Heart left ventricle (tissue), 16 donors: Measurements from ENCODE around the gene PTBP1. TPM values are rescaled to one million over a fixed set of nuclear protein-coding genes. Genes with fewer than 3 reads are reported as not detected.

Source experiments
- ATAC-seq, 4 donors: fragments of 200-7000 bp; cut with Tn5 transposase; one replicate each; pipeline ENCODE4 v1.9.1; 2020 to 2022; ENCODE audit warnings: moderate library complexity in 4 of 4, mild to moderate bottlenecking in 3 of 4, moderate number of reproducible peaks in 1 of 4
- DNase-seq, 5 donors: peaks; one replicate each; pipeline ENCODE4 v3.0.0-alpha.2; 2020
- H3K27ac ChIP-seq, 12 donors: fragments of 200-600 bp; sonication (generic) in 4 of 12; one replicate each; pipeline versions ENCODE4 v1.5.0 to v1.8.0; 2016 to 2022; ENCODE audit warnings: mild to moderate bottlenecking in 2 of 12
- H3K27me3 ChIP-seq, 9 donors: fragments of 200-600 bp; sonication (generic) in 2 of 9; one replicate each; pipeline versions ENCODE4 v1.5.1 to v1.8.0; 2016 to 2022; ENCODE audit warnings: mild to moderate bottlenecking in 3 of 9
- H3K36me3 ChIP-seq, 9 donors: fragments of 200-600 bp; sonication (generic) in 2 of 9; one replicate each; pipeline versions ENCODE4 v1.5.0 to v1.8.0; 2018 to 2022; ENCODE audit warnings: mild to moderate bottlenecking in 2 of 9
- H3K4me1 ChIP-seq, 12 donors: fragments of 200-600 bp; sonication (generic) in 4 of 12; one replicate each; pipeline versions ENCODE4 v1.5.0 to v1.8.0; 2016 to 2022; ENCODE audit warnings: mild to moderate bottlenecking in 3 of 12
- H3K4me3 ChIP-seq, 12 donors: fragments of 200-600 bp; sonication (generic) in 4 of 12; one replicate each; pipeline versions ENCODE4 v1.5.0 to v1.8.0; 2017 to 2022; ENCODE audit warnings: mild to moderate bottlenecking in 9 of 12, moderate library complexity in 4 of 12
- H3K9me3 ChIP-seq, 12 donors: fragments of 200-600 bp; sonication (generic) in 4 of 12; one replicate each; pipeline versions ENCODE4 v1.5.0 to v1.8.0; 2016 to 2022; ENCODE audit warnings: mild to moderate bottlenecking in 1 of 12
- CTCF ChIP-seq, 12 donors: fragments of 200-600 bp; sonication (generic) in 4 of 12; IDR thresholded peaks; one replicate each; pipeline versions ENCODE4 v1.5.0 to v1.8.0; 2018 to 2022; ENCODE audit warnings: antibody characterized with exemption in 12 of 12, mild to moderate bottlenecking in 5 of 12
- POLR2A ChIP-seq, 2 donors: fragments of 450-650 bp; IDR thresholded peaks; one replicate each; pipeline ENCODE4 v1.6.1; 2017; ENCODE audit warnings: antibody characterized with exemption in 2 of 2, mild to moderate bottlenecking in 2 of 2, moderate library complexity in 2 of 2
- WGBS, 4 donors: extraction: QIAGEN DNeasy Blood & Tissue Kit in 2 of 4; methylation state at CpG; one replicate each; pipeline versions ENCODE4 v1.1.5 to v1.1.7; 2013 to 2018; 5-methylcytosine and 5-hydroxymethylcytosine counted together
- intact Hi-C, 10 donors: fragments of 100-400 bp; cut with DNase I; formaldehyde crosslinking; loops; one replicate each; pipeline versions ENCODE4 v1.11.1 to v1.14.2; 2022
- polyA plus RNA-seq, 2 donors: library from polyadenylated mRNA; stranded (reverse); fragments of 200-250 nt; gene quantifications; one replicate each; pipeline ENCODE4 v1.2.3, GENCODE V29; 2013
- total RNA-seq, 9 donors: library from RNA; depleted of rRNA in 2 of 9; stranded (reverse); fragments of >200 nt in 2 of 9; fragmentation: NEBNext Ultra II Directional in 3 of 9; extraction: Animal tissue kit (Norgen Biotek cat#: 25700) in 3 of 9; gene quantifications; one replicate each; pipeline versions ENCODE4 v1.1.0 to v1.2.4, GENCODE V29; 2016 to 2023
- donor health status: ischemic (EF 13 %, LVEDD 7.1; RV severe dilation, severe dysfunction).
- donor health status: healthy with polysubstance abuse.
- donor health status: DM: no; HTN: yes; CAD: no.
- donor health status: DM: no; HTN: no; CAD: no.
- donor health status: ischemic (EF 25% LVEDD 6.9; RV normal size, moderate dysfunction).
- donor health status: ischemic (EF 25% LVEDD 5.7; RV mildly dilated, moderate dysfunction).
- donor health status: healthy.
- donor health status: DM: yes; HTN: yes; CAD: no.
- donor health status: ischemic (EF 35%, LVEDD 5.7; RV mildly dilated, moderate dysfunction).
- donor health status: nonischemic (EF 11% LVEDD 7.7; RV severe dilation, severe dysfunction).
- donor health status: DM: yes; HTN: yes; CAD: no.
- donor health status: PGD.
- donor health status: ischemic (EF 29% LVEDD 5.4; RV normal size, mild dysfunction).
- donor health status: nonischemic (EF 23%, LVEDD 6.1; RV moderate dilation, normal function).

Gene PTBP1
- total and polyA plus RNA-seq, 11 donors, result 39.2 to 144 (median 55.1) TPM

GRCh38 chr19:823565-824121, 26.4 kb downstream of the PTBP1 start:
- WGBS, 4 donors, result 57 to 79% (median 62%) methylated on average over 9 to 12 of the region's 12 CpGs
- ATAC-seq, result no peak

GRCh38 chr19:824885-825284, 27.6 kb downstream of the PTBP1 start:
- no peak for ATAC-seq
- Histone ChIP-seq H3K9me3 (no peaks in the 10 kb centered on the region), H3K27me3 (peaks cover 11 to 35% (median 23%) of the 10 kb centered on the region in 9 donors), H3K36me3 (no peaks in the 10 kb centered on the region), H3K4me3 (no peak overlapping the region), H3K27ac (no peak overlapping the region), H3K4me1 (peaks cover 0 to 27% (median 10%) of the 10 kb centered on the region in 12 donors)
- DNase-seq, result no peak
- TF ChIP-seq POLR2A (IDR thresholded peaks at IDR 0.05) (no peak), CTCF (IDR thresholded peaks at IDR 0.05) (no peak)
- 68 to 74% (median 68%) methylated on average over 15 of the region's 15 CpGs for WGBS, 4 donors
- intact Hi-C loops, result no loop called here

More at GRCh38 chr19:823565-824121, 26.4 kb downstream of the PTBP1 start:
- TF ChIP-seq CTCF (IDR thresholded peaks at IDR 0.05) (no peak), POLR2A (IDR thresholded peaks at IDR 0.05) (no peak)
- Histone ChIP-seq H3K27me3 (peaks cover 11 to 31% (median 23%) of the 10 kb centered on the region in 9 donors), H3K9me3 (no peaks in the 10 kb centered on the region), H3K27ac (no peak overlapping the region), H3K4me3 (no peak overlapping the region), H3K4me1 (peaks cover 0 to 27% (median 10%) of the 10 kb centered on the region in 12 donors), H3K36me3 (no peaks in the 10 kb centered on the region)
- intact Hi-C loops, result no loop called here
- no peak for DNase-seq

GRCh38 chr19:825897-826644, 28.8 kb downstream of the PTBP1 start:
- Histone ChIP-seq H3K4me3 (no peak overlapping the region), H3K27me3 (peaks cover 12 to 43% (median 25%) of the 10 kb centered on the region in 9 donors), H3K27ac (no peak overlapping the region), H3K9me3 (no peaks in the 10 kb centered on the region), H3K4me1 (peaks cover 0 to 27% (median 10%) of the 10 kb centered on the region in 12 donors), H3K36me3 (no peaks in the 10 kb centered on the region)
- ATAC-seq (no peak), DNase-seq (no peak)
- TF ChIP-seq CTCF (IDR thresholded peaks at IDR 0.05), result no peak
- TF ChIP-seq POLR2A (IDR thresholded peaks at IDR 0.05), result no peak
- 82 to 85% (median 84%) methylated on average over 19 of the region's 19 CpGs for WGBS, 4 donors
- intact Hi-C loops, result no loop called here

GRCh38 chr19:827314-827709, 30.1 kb downstream of the PTBP1 start:
- DNase-seq, result no peak
- no peaks in the 10 kb centered on the region for H3K9me3 ChIP-seq
- H3K4me1 ChIP-seq, result peaks cover 0 to 16% (median under 1%) of the 10 kb centered on the region in 12 donors
- no peaks in the 10 kb centered on the region for H3K36me3 ChIP-seq
- TF ChIP-seq CTCF (IDR thresholded peaks at IDR 0.05) (no peak), POLR2A (IDR thresholded peaks at IDR 0.05) (no peak)
- peaks cover 10 to 40% (median 19%) of the 10 kb centered on the region in 9 donors for H3K27me3 ChIP-seq
- ATAC-seq, result no peak
- no peak overlapping the region for H3K27ac ChIP-seq
- 85 to 97% (median 88%) methylated on average over 10 to 11 of the region's 11 CpGs for WGBS, 4 donors
- no peak overlapping the region for H3K4me3 ChIP-seq
- intact Hi-C loops, result no loop called here
